Neutrophil (primary cell): Measurements from ENCODE around the gene ATP13A4.

Experiments used
- H3K27ac ChIP-seq: fragments of 200-600 bp; sonication (generic); 2 replicates; pipeline ENCODE4 v1.5.1; 2016; ENCODE audit warnings: mild to moderate bottlenecking, moderate library complexity
- H3K27me3 ChIP-seq: fragments of 200-600 bp; sonication (generic); 2 replicates; pipeline ENCODE4 v1.6.0; 2016; ENCODE audit warnings: mild to moderate bottlenecking
- H3K36me3 ChIP-seq: fragments of 200-600 bp; sonication (generic); 2 replicates; pipeline ENCODE4 v1.5.1; 2017
- H3K4me1 ChIP-seq, 2 experiments: fragments of 200-600 bp in 1 of 2; sonication (generic) in 1 of 2; 1 replicate in 1 of 2; 2 replicates in 1 of 2; pipeline versions ENCODE4 v1.5.1 to v1.6.1; 2013 to 2016; ENCODE audit warnings: low read depth in 1 of 2, low read length in 1 of 2, mild to moderate bottlenecking in 1 of 2, moderate library complexity in 1 of 2; ENCODE audit not compliant: control insufficient read depth in 1 of 2, insufficient read depth in 1 of 2
- H3K4me3 ChIP-seq, 2 experiments: fragments of 200-600 bp in 1 of 2; sonication (generic) in 1 of 2; 1 replicate in 1 of 2; 2 replicates in 1 of 2; pipeline ENCODE4 v1.5.1; 2013 to 2016; ENCODE audit warnings: low read depth in 1 of 2, low read length in 1 of 2, mild to moderate bottlenecking in 1 of 2, moderate library complexity in 1 of 2
- H3K9me3 ChIP-seq: fragments of 200-600 bp; sonication (generic); 2 replicates; pipeline ENCODE4 v1.5.1; 2016
- TF ChIP-seq, protein P1 (sequence below): fragments of 200-600 bp; sonication (generic); IDR thresholded peaks from 2 replicates; pipeline ENCODE4 v1.5.1; 2016; ENCODE audit warnings: antibody characterized with exemption

ATP13A4 gene

DNA sequence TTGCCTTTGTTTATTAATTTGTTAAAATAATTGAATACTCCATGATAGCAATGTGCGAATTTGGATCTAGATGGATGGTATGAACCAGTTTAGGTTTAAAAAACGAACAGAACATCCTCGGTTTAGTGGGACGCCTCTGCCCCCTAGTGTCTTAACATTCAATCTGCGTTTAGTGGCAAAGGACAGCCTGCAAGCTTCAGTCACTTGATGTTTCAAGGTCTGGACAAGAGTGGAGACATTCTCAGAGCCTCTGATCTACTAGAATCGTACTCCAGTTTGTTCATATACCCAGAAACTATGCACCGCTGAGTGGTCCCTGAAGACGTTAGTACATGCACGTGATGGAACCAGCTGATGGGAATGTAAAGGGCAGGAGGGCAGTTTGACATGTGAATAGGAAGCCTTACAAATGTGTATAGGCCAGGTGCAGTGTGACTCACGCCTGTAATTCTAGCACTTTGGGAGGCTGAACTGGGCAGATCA is 17.8 kb upstream of the ATP13A4 start:
- Histone ChIP-seq H3K27ac (no peak overlapping the region), H3K36me3 (no peaks in the 10 kb centered on the region), H3K4me3 (no peak overlapping the region), H3K4me1 (peaks cover 5 to 6% of the 10 kb centered on the region in 2 experiments), H3K27me3 (peaks cover 13% of the 10 kb centered on the region), H3K9me3 (no peaks in the 10 kb centered on the region)
- TF ChIP-seq, protein P1, sequence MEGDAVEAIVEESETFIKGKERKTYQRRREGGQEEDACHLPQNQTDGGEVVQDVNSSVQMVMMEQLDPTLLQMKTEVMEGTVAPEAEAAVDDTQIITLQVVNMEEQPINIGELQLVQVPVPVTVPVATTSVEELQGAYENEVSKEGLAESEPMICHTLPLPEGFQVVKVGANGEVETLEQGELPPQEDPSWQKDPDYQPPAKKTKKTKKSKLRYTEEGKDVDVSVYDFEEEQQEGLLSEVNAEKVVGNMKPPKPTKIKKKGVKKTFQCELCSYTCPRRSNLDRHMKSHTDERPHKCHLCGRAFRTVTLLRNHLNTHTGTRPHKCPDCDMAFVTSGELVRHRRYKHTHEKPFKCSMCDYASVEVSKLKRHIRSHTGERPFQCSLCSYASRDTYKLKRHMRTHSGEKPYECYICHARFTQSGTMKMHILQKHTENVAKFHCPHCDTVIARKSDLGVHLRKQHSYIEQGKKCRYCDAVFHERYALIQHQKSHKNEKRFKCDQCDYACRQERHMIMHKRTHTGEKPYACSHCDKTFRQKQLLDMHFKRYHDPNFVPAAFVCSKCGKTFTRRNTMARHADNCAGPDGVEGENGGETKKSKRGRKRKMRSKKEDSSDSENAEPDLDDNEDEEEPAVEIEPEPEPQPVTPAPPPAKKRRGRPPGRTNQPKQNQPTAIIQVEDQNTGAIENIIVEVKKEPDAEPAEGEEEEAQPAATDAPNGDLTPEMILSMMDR: no peak

DNA sequence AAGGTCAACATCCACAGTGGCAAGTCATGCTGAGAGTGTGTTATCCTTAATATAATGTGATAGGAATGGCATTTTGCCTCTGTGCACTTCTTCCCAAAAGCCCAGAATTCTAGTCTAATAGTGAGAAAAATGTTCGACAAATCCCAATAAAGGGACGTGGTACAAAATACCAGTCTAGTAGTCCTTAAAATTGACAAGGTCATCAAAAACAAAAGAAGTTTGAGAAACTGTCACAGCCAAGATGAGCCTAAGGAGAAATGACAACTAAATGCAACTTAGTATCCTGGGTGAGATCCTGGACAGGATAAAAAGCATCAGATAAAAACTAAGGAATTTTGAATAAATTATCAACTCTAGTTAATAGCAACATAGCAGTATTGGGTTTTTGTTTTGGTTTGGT is 14.4 kb upstream of the ATP13A4 start:
- TF ChIP-seq, protein P1: no peak
- H3K27ac ChIP-seq: no peak overlapping the region
- H3K9me3 ChIP-seq: no peaks in the 10 kb centered on the region
- H3K4me1 ChIP-seq: peaks cover 5 to 6% of the 10 kb centered on the region in 2 experiments
- H3K4me3 ChIP-seq: no peak overlapping the region
- peaks cover 13% of the 10 kb centered on the region for H3K27me3 ChIP-seq
- H3K36me3 ChIP-seq: no peaks in the 10 kb centered on the region

GRCh38 chr3:193564012-193564411 is 9.3 kb upstream of the ATP13A4 start:
- Histone ChIP-seq H3K4me1 (no peaks in the 10 kb centered on the region), H3K36me3 (no peaks in the 10 kb centered on the region), H3K27me3 (peaks cover 11% of the 10 kb centered on the region), H3K9me3 (no peaks in the 10 kb centered on the region), H3K27ac (no peak overlapping the region), H3K4me3 (no peak overlapping the region)
- TF ChIP-seq, protein P1: no peak

DNA sequence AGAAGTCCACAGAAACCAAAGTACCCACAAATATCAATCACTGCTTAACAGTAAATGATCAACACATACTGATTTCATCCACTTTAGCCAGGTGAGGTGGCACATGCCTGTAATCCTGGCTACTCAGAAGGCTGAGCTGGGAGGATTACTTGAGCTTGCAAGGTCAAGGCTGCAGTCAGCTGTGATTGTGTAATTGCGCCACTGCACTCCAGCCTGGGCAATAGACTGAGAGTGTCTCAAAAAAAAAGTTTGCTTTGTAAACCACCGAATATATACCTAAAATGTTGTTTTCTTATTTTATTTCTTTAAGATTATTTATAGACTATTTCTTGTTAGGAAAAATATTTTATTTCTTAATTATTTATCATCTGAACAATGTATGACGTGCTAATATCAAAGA is 8.7 kb upstream of the ATP13A4 start:
- H3K4me3 ChIP-seq: no peak overlapping the region
- no peaks in the 10 kb centered on the region for H3K4me1 ChIP-seq
- no peaks in the 10 kb centered on the region for H3K9me3 ChIP-seq
- H3K36me3 ChIP-seq: no peaks in the 10 kb centered on the region
- H3K27me3 ChIP-seq: peaks cover 6% of the 10 kb centered on the region
- TF ChIP-seq, protein P1: no peak
- no peak overlapping the region for H3K27ac ChIP-seq

DNA sequence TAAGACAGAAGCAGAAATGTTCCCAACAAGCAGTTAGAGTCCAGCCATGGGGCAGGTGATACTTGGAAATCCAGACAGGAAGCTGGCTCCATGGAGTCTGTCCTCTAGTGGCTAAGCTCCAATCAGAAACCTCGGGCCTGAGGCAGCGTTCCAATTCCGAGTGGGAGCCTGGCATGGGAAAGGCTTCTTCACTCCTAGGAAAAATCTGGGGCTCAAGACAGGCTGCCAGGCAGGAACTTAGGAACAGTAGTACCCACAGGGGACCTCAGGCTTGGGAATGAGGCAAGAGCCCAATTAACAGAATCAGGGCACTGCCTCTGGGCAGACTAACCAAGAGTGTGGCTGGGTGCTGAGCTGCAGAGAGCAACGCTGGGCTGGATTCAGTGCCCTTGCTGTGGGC is 6.2 kb upstream of the ATP13A4 start:
- no peaks in the 10 kb centered on the region for H3K36me3 ChIP-seq
- H3K27ac ChIP-seq: no peak overlapping the region
- TF ChIP-seq, protein P1: no peak
- no peaks in the 10 kb centered on the region for H3K9me3 ChIP-seq
- no peaks in the 10 kb centered on the region for H3K4me1 ChIP-seq
- no peak overlapping the region for H3K4me3 ChIP-seq
- no peaks in the 10 kb centered on the region for H3K27me3 ChIP-seq

- Histone ChIP-seq H3K27me3 (peaks cover under 1% of the 10 kb centered on the region), H3K27ac (no peak overlapping the region), H3K4me1 (no peaks in the 10 kb centered on the region), H3K36me3 (no peaks in the 10 kb centered on the region), H3K4me3 (no peak overlapping the region), H3K9me3 (no peaks in the 10 kb centered on the region)
- TF ChIP-seq, protein P1: no peak
Measured at GRCh38 chr3:193560091-193560490, 5.4 kb upstream of the ATP13A4 start.
